GM08714 (cell line): ENCODE results near the gene MDM4.
"Not testable (repeated sequence)": the region's sequence is repeated elsewhere in the genome, so short reads cannot be mapped to it uniquely, and the experiment has no call there.

Experiments
- H3K4me3 ChIP-seq: fragments of 200-500 bp; sonication (Bioruptor generic); 2 replicates; pipeline ENCODE4 v1.5.1; 2014; ENCODE audit warnings: mild to moderate bottlenecking, low read length, inconsistent platforms
- ZNF274 ChIP-seq: IDR thresholded peaks from 2 replicates; pipeline ENCODE4 v1.6.1; 2012; ENCODE audit warnings: mild to moderate bottlenecking, low read depth, low read length

MDM4 gene

GRCh38 chr1:204478921-204479320 lies 37.3 kb upstream of the MDM4 start:
- H3K4me3 ChIP-seq = no peak overlapping the region

GRCh38 chr1:204479387-204480136 lies 36.6 kb upstream of the MDM4 start:
- H3K4me3 ChIP-seq = no peak overlapping the region
- TF ChIP-seq ZNF274 = no peak

More at GRCh38 chr1:204478921-204479320, 37.3 kb upstream of the MDM4 start:
- no peak for TF ChIP-seq ZNF274

- TF ChIP-seq ZNF274 = no peak
- no peak overlapping the region; the same call in 1 of the 2 replicates for H3K4me3 ChIP-seq
These were observed 35.7 kb upstream of the MDM4 start for GRCh38 chr1:204480515-204480914.

- TF ChIP-seq ZNF274 = no peak
- H3K4me3 ChIP-seq = no peak overlapping the region
These were observed 32.4 kb upstream of the MDM4 start for GRCh38 chr1:204483791-204484190.

GRCh38 chr1:204486513-204487255 lies 29.5 kb upstream of the MDM4 start:
- not testable (repeated sequence) for H3K4me3 ChIP-seq

- TF ChIP-seq ZNF274 = no peak
- no peak overlapping the region for H3K4me3 ChIP-seq
These were observed 29.0 kb upstream of the MDM4 start for GRCh38 chr1:204487256-204487615.

- TF ChIP-seq ZNF274 = no peak
These were observed 24.6 kb upstream of the MDM4 start for GRCh38 chr1:204491655-204492054.

GRCh38 chr1:204493145-204493983 lies 22.8 kb upstream of the MDM4 start:
- no peak for TF ChIP-seq ZNF274
- peak overlapping the region; percentile 77 for H3K4me3 ChIP-seq

More at GRCh38 chr1:204491655-204492054, 24.6 kb upstream of the MDM4 start:
- no peak overlapping the region for H3K4me3 ChIP-seq

- no peak for TF ChIP-seq ZNF274
- peak overlapping the region; percentile 77 for H3K4me3 ChIP-seq
These were observed 22.3 kb upstream of the MDM4 start for GRCh38 chr1:204493984-204494280.

GRCh38 chr1:204494281-204495077 lies 21.7 kb upstream of the MDM4 start, which contains the start of gene PIK3C2B:
Gene PIK3C2B (minus strand): TSS chr1:204494805. CDS start chr1:204469802, 25,003 bp downstream.
- TF ChIP-seq ZNF274 = no peak
- peak within 1 kb of the TSS; percentile 77 for H3K4me3 ChIP-seq

GRCh38 chr1:204495078-204495753 lies 21.0 kb upstream of the MDM4 start:
- peak overlapping the region; percentile 77 for H3K4me3 ChIP-seq

GRCh38 chr1:204495777-204496176 lies 20.4 kb upstream of the MDM4 start:
- H3K4me3 ChIP-seq = peak overlapping the region; percentile 77; the same call in 1 of the 2 replicates
- TF ChIP-seq ZNF274 = no peak

More at GRCh38 chr1:204495078-204495753, 21.0 kb upstream of the MDM4 start:
- no peak for TF ChIP-seq ZNF274

GRCh38 chr1:204498981-204499380 lies 17.2 kb upstream of the MDM4 start:
- H3K4me3 ChIP-seq = no peak overlapping the region
- no peak for TF ChIP-seq ZNF274
